ENCODE results near the gene TMC4.

GRCh38 chr19:54191811-54192453 lies 19.0 kb upstream of the TMC4 start:
- TF ChIP-seq CTCF (IDR thresholded peaks at IDR 0.05; ENCODE audit: poor library complexity, severe bottlenecking) (no peak), POLR2AphosphoS5 (IDR thresholded peaks at IDR 0.05) (no peak), RAD21 (conservative IDR thresholded peaks at IDR 0.05) (no peak), EP300 (conservative IDR thresholded peaks at IDR 0.05; ENCODE audit: poor library complexity, severe bottlenecking) (no peak)
- TF ChIP-seq, protein P1, sequence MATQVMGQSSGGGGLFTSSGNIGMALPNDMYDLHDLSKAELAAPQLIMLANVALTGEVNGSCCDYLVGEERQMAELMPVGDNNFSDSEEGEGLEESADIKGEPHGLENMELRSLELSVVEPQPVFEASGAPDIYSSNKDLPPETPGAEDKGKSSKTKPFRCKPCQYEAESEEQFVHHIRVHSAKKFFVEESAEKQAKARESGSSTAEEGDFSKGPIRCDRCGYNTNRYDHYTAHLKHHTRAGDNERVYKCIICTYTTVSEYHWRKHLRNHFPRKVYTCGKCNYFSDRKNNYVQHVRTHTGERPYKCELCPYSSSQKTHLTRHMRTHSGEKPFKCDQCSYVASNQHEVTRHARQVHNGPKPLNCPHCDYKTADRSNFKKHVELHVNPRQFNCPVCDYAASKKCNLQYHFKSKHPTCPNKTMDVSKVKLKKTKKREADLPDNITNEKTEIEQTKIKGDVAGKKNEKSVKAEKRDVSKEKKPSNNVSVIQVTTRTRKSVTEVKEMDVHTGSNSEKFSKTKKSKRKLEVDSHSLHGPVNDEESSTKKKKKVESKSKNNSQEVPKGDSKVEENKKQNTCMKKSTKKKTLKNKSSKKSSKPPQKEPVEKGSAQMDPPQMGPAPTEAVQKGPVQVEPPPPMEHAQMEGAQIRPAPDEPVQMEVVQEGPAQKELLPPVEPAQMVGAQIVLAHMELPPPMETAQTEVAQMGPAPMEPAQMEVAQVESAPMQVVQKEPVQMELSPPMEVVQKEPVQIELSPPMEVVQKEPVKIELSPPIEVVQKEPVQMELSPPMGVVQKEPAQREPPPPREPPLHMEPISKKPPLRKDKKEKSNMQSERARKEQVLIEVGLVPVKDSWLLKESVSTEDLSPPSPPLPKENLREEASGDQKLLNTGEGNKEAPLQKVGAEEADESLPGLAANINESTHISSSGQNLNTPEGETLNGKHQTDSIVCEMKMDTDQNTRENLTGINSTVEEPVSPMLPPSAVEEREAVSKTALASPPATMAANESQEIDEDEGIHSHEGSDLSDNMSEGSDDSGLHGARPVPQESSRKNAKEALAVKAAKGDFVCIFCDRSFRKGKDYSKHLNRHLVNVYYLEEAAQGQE (IDR thresholded peaks at IDR 0.05; ENCODE audit: borderline replicate concordance) = no peak

Measured in neural cell (in vitro differentiated cells).